ENCODE data around the gene NHLRC2.

DNA sequence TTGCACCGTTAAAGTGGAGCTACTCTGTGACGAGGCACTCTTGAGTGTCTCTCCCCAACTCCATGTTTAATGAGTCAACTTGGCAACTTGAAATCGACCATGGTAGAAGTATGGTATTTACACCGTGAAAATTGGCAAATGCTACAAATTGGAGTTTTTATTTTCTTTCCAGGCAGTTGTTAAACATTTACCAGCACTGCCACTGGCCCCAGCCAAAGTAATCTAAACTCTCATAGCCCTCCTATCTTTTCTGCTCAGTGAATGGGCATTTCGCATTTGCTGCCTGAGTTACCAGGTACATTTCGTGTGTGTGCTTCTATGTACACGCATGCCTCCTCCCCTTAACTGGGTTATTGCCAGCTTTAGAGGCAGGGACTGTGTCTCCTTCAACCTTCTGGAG lies 83.3 kb downstream of the NHLRC2 start:
- TF ChIP-seq CTCF (IDR thresholded peaks at IDR 0.05; ENCODE audit: poor library complexity, severe bottlenecking): no peak
- no peak for TF ChIP-seq POLR2AphosphoS5 (IDR thresholded peaks at IDR 0.05)

All from neural cell (in vitro differentiated cells).